CD4-positive, alpha-beta T cell (primary cell): ENCODE results near the gene ANAPC5. TPM values are rescaled to one million over a fixed set of nuclear protein-coding genes. Genes with fewer than 3 reads are reported as not detected.

ENCODE experiments used
- ATAC-seq: fragments of 200-7000 bp; cut with Tn5 transposase; one replicate; pipeline ENCODE4 v1.10.0; 2022; ENCODE audit warnings: mild to moderate bottlenecking; ENCODE audit not compliant: poor library complexity
- CTCF ChIA-PET: fragments of 350-600 bp; sonication (Branson Sonifier 250); formaldehyde crosslinking; loops from one replicate; lab custom pipeline; 2021; ENCODE audit warnings: antibody characterized with exemption, inconsistent platforms; lab: Charles Lee
- POLR2A ChIA-PET: fragments of 350-600 bp; sonication (Branson Sonifier 250); formaldehyde crosslinking; loops from one replicate; lab custom pipeline; 2021; ENCODE audit warnings: antibody characterized with exemption, inconsistent platforms; lab: Charles Lee
- DNase-seq, 14 experiments: peaks; one replicate each; pipeline ENCODE4 v3.0.0-alpha.2; 2013 to 2020; ENCODE audit warnings: mixed read lengths in 2 of 14
- H3K27ac ChIP-seq, 2 donors: one replicate each; pipeline versions ENCODE4 v1.5.1 to v1.7.0; 2013; ENCODE audit warnings: low read length in 2 of 2, low read depth in 1 of 2, mild to moderate bottlenecking in 1 of 2
- H3K27me3 ChIP-seq, 2 experiments: 1 replicate in 1 of 2; 2 replicates in 1 of 2; pipeline versions ENCODE4 v1.6.1 to v1.7.0; 2013; ENCODE audit warnings: low read length in 2 of 2, control low read depth in 1 of 2, mild to moderate bottlenecking in 1 of 2, moderate library complexity in 1 of 2; ENCODE audit not compliant: insufficient read depth in 2 of 2, control insufficient read depth in 1 of 2
- H3K36me3 ChIP-seq: one replicate; pipeline ENCODE4 v1.6.1; 2013; ENCODE audit warnings: low read length, control low read depth; ENCODE audit not compliant: insufficient read depth
- H3K4me1 ChIP-seq: one replicate; pipeline ENCODE4 v1.6.1; 2013; ENCODE audit warnings: low read length, control low read depth; ENCODE audit not compliant: insufficient read depth
- H3K4me3 ChIP-seq: one replicate; pipeline ENCODE4 v1.5.1; 2013; ENCODE audit warnings: mild to moderate bottlenecking, low read length, moderate library complexity
- H3K9me3 ChIP-seq, 2 experiments: 1 replicate in 1 of 2; 2 replicates in 1 of 2; pipeline versions ENCODE4 v1.6.1 to v1.7.0; 2013; ENCODE audit warnings: low read length in 2 of 2, mild to moderate bottlenecking in 2 of 2, control low read depth in 1 of 2, moderate library complexity in 1 of 2; ENCODE audit not compliant: control insufficient read depth in 1 of 2, insufficient read depth in 1 of 2
- H3K27ac Mint-ChIP-seq: one replicate; pipeline ENCODE4 v1.8.0; 2020; ENCODE audit warnings: mixed read lengths
- H3K27me3 Mint-ChIP-seq: one replicate; pipeline ENCODE4 v1.8.0; 2021; ENCODE audit warnings: mixed read lengths
- H3K36me3 Mint-ChIP-seq: one replicate; pipeline ENCODE4 v1.8.0; 2021; ENCODE audit warnings: low read depth, mixed read lengths
- H3K4me1 Mint-ChIP-seq: one replicate; pipeline ENCODE4 v1.8.0; 2021; ENCODE audit warnings: low read depth, mixed read lengths
- H3K4me3 Mint-ChIP-seq: one replicate; pipeline ENCODE4 v1.8.0; 2020; ENCODE audit warnings: mild to moderate bottlenecking, mixed read lengths
- H3K9me3 Mint-ChIP-seq: one replicate; pipeline ENCODE4 v1.8.0; 2020; ENCODE audit warnings: mixed read lengths
- CTCF ChIP-seq: fragments of 200-600 bp; IDR thresholded peaks from one replicate; pipeline ENCODE4 v1.8.0; 2022; ENCODE audit warnings: antibody characterized with exemption, mild to moderate bottlenecking
- intact Hi-C, 2 experiments: fragments of 100-400 bp; cut with DNase I in 1 of 2; cut with micrococcal nuclease in 1 of 2; formaldehyde crosslinking; loops; one replicate each; pipeline versions ENCODE4 v1.15.1 to v1.9.0; 2023 to 2025; cut with DNase I, micrococcal nuclease
- total RNA-seq, 174 experiments: library from RNA in 2 of 174; stranded (reverse) in 2 of 174; gene quantifications; one replicate each; pipeline ENCODE4 v1.2.3 and lab custom pipeline; 2021 to 2026

The ANAPC5 gene
- total RNA-seq, 2 experiments from 2014 or later = 88.2 to 96.2 TPM

- DNase-seq (peak; percentile 95 to 99 (median 98)), ATAC-seq (peak; percentile 86)
- Histone ChIP-seq H3K36me3 (peaks cover 4% of the 10 kb centered on the region), H3K4me1 (peaks cover 24% of the 10 kb centered on the region), H3K27me3 (no peaks in the 10 kb centered on the region), H3K9me3 (no peaks in the 10 kb centered on the region), H3K27ac (peak within 1 kb of the TSS; percentile 91 to 93), H3K4me3 (peak within 1 kb of the TSS; percentile 91)
- peaks cover 47% of the 10 kb centered on the region for H3K4me1 Mint-ChIP-seq
- ChIA-PET CTCF (interaction anchor here (1.1 to 1.7 kb wide), 2 partner anchors 43 to 96 kb away, joined by 3 to 5 read pairs; no protein-coding TSS in a partner anchor), POLR2A (interaction anchor here (0.8 to 4.2 kb wide), 29 partner anchors 8 to 1834 kb away, joined by 3 to 52 read pairs (median 4); partner anchors contain the start of genes ANAPC5, CAMKK2, KNTC1 and MLEC)
- no peaks in the 10 kb centered on the region for H3K27me3 Mint-ChIP-seq
- H3K36me3 Mint-ChIP-seq = peaks cover 20% of the 10 kb centered on the region
- H3K9me3 Mint-ChIP-seq = no peaks in the 10 kb centered on the region
- peak within 1 kb of the TSS; percentile 93 for H3K27ac Mint-ChIP-seq
- intact Hi-C loops = loop anchor here (1.0 kb wide), 2 partner anchors 47 to 68 kb away; partner anchors contain the start of gene ANAPC5 (in 2 of the 2)
- no peak for TF ChIP-seq CTCF
- peak within 1 kb of the TSS; percentile 83 for H3K4me3 Mint-ChIP-seq
These were observed 47.5 kb upstream of the ANAPC5 start, which contains the start of gene RNF34 for GRCh38 chr12:121399391-121400331. TSS of gene RNF34 (plus strand) at chr12:121400118. CDS start at chr12:121400213, 95 bp downstream.

- H3K36me3 ChIP-seq = no peaks in the 10 kb centered on the region
- no peak overlapping the region for H3K4me3 ChIP-seq
- TF ChIP-seq CTCF = no peak
- H3K27me3 Mint-ChIP-seq = no peaks in the 10 kb centered on the region
- H3K27me3 ChIP-seq = no peaks in the 10 kb centered on the region
- H3K9me3 ChIP-seq = no peaks in the 10 kb centered on the region
- intact Hi-C loops = no loop called here
- H3K4me1 ChIP-seq = peaks cover 18% of the 10 kb centered on the region
- peak overlapping the region; percentile 83 for H3K4me3 Mint-ChIP-seq
- H3K4me1 Mint-ChIP-seq = peaks cover 41% of the 10 kb centered on the region
- H3K27ac ChIP-seq = no peak overlapping the region
- ATAC-seq (no peak), DNase-seq (no peak)
- ChIA-PET POLR2A (interaction anchor here (4.2 kb wide), 1 partner anchor 47 kb away, joined by 52 read pairs; the partner anchor contains the start of gene ANAPC5), CTCF (no interaction called here)
- peaks cover 15% of the 10 kb centered on the region for H3K36me3 Mint-ChIP-seq
- no peaks in the 10 kb centered on the region for H3K9me3 Mint-ChIP-seq
- H3K27ac Mint-ChIP-seq = peak overlapping the region; percentile 93
These were observed 46.1 kb upstream of the ANAPC5 start for GRCh38 chr12:121398355-121398754.

- ATAC-seq = no peak
- no peak for DNase-seq
- POLR2A ChIA-PET = no interaction called here
- intact Hi-C loops = no loop called here
- H3K27ac ChIP-seq = no peak overlapping the region
- H3K4me3 ChIP-seq = no peak overlapping the region
- no peaks in the 10 kb centered on the region for H3K9me3 ChIP-seq
- CTCF ChIA-PET = no interaction called here
- Mint-ChIP-seq H3K9me3 (no peaks in the 10 kb centered on the region), H3K4me3 (no peak overlapping the region), H3K27me3 (no peaks in the 10 kb centered on the region), H3K27ac (no peak overlapping the region), H3K4me1 (peaks cover 35% of the 10 kb centered on the region), H3K36me3 (peaks cover 15% of the 10 kb centered on the region)
- no peaks in the 10 kb centered on the region for H3K36me3 ChIP-seq
- peaks cover 15% of the 10 kb centered on the region for H3K4me1 ChIP-seq
- no peak for TF ChIP-seq CTCF
- H3K27me3 ChIP-seq = no peaks in the 10 kb centered on the region
These were observed 45.3 kb upstream of the ANAPC5 start for GRCh38 chr12:121397521-121397920.
